ENCODE measurements around the gene SSUH2. TPM values are rescaled to one million over a fixed set of nuclear protein-coding genes. Genes with fewer than 3 reads are reported as not detected.

SSUH2 gene
- total and polyA plus RNA-seq, 2 of the 13 experiments (the other 11 are each of a cell fraction or from before 2014, with no cell fraction given) = 38.1 to 136 TPM

GRCh38 chr3:8640223-8640622, 4.4 kb downstream of the SSUH2 start (continued):
- TF ChIP-seq ZBTB4 (CRISPR knock-in tag; IDR thresholded peaks at IDR 0.05; ENCODE audit: borderline replicate concordance) (no peak), ZBTB40 (IDR thresholded peaks at IDR 0.05) (no peak), ZBTB40 (CRISPR knock-in tag; IDR thresholded peaks at IDR 0.05) (no peak)

Data from HepG2 (cell line).